ENCODE results near the gene TAAR9.
A peak's percentile ranks its signal among the peaks of the same experiment; 100 is the strongest.

TAAR9 gene

GRCh38 chr6:132537977-132538376 is at the start of gene TAAR9:
TAAR9 (plus strand) TSS chr6:132538277; CDS start chr6:132538290, 13 bp downstream.
- no peak within 1 kb of the TSS for H3K4me3 Mint-ChIP-seq
- no peak within 1 kb of the TSS for H3K27ac Mint-ChIP-seq
- no peaks in the 10 kb centered on the region for H3K4me1 Mint-ChIP-seq
- no peaks in the 10 kb centered on the region for H3K9me3 Mint-ChIP-seq
- H3K36me3 Mint-ChIP-seq: no peaks in the 10 kb centered on the region
- peaks cover 24% of the 10 kb centered on the region for H3K27me3 Mint-ChIP-seq

GRCh38 chr6:132489376-132489775 is 48.7 kb upstream of the TAAR9 start:
- no peaks in the 10 kb centered on the region for H3K27me3 Mint-ChIP-seq
- H3K36me3 Mint-ChIP-seq: peaks cover 12% of the 10 kb centered on the region
- no peak overlapping the region for H3K27ac Mint-ChIP-seq
- H3K4me1 Mint-ChIP-seq: peaks cover 20% of the 10 kb centered on the region
- H3K9me3 Mint-ChIP-seq: peaks cover 7% of the 10 kb centered on the region
- no peak overlapping the region for H3K4me3 Mint-ChIP-seq

- Mint-ChIP-seq H3K4me1 (peaks cover 26% of the 10 kb centered on the region), H3K36me3 (peaks cover 19% of the 10 kb centered on the region), H3K27me3 (no peaks in the 10 kb centered on the region), H3K27ac (no peak overlapping the region), H3K4me3 (no peak overlapping the region), H3K9me3 (peaks cover 11% of the 10 kb centered on the region)
These were observed 48.1 kb upstream of the TAAR9 start for GRCh38 chr6:132490024-132490423.

- H3K36me3 Mint-ChIP-seq: peaks cover 19% of the 10 kb centered on the region
- H3K4me3 Mint-ChIP-seq: no peak overlapping the region
- H3K27me3 Mint-ChIP-seq: no peaks in the 10 kb centered on the region
- H3K4me1 Mint-ChIP-seq: peaks cover 32% of the 10 kb centered on the region
- H3K27ac Mint-ChIP-seq: no peak overlapping the region
- H3K9me3 Mint-ChIP-seq: peaks cover 11% of the 10 kb centered on the region
These were observed 47.4 kb upstream of the TAAR9 start for GRCh38 chr6:132490478-132491204.

GRCh38 chr6:132491303-132491702 is 46.8 kb upstream of the TAAR9 start:
- no peak overlapping the region for H3K4me3 Mint-ChIP-seq
- H3K36me3 Mint-ChIP-seq: peaks cover 19% of the 10 kb centered on the region
- peaks cover 39% of the 10 kb centered on the region for H3K4me1 Mint-ChIP-seq
- peaks cover 11% of the 10 kb centered on the region for H3K9me3 Mint-ChIP-seq
- no peaks in the 10 kb centered on the region for H3K27me3 Mint-ChIP-seq
- no peak overlapping the region for H3K27ac Mint-ChIP-seq

GRCh38 chr6:132491881-132492280 is 46.2 kb upstream of the TAAR9 start:
- Mint-ChIP-seq H3K36me3 (peaks cover 19% of the 10 kb centered on the region), H3K27me3 (no peaks in the 10 kb centered on the region), H3K9me3 (peaks cover 11% of the 10 kb centered on the region), H3K4me1 (peaks cover 44% of the 10 kb centered on the region), H3K27ac (no peak overlapping the region), H3K4me3 (no peak overlapping the region)

GRCh38 chr6:132494954-132495353 is 43.1 kb upstream of the TAAR9 start:
- H3K27me3 Mint-ChIP-seq: no peaks in the 10 kb centered on the region
- peaks cover 11% of the 10 kb centered on the region for H3K9me3 Mint-ChIP-seq
- H3K27ac Mint-ChIP-seq: peak overlapping the region; percentile 10
- peaks cover 54% of the 10 kb centered on the region for H3K4me1 Mint-ChIP-seq
- H3K36me3 Mint-ChIP-seq: peaks cover 28% of the 10 kb centered on the region
- no peak overlapping the region for H3K4me3 Mint-ChIP-seq

- no peaks in the 10 kb centered on the region for H3K27me3 Mint-ChIP-seq
- peak overlapping the region; percentile 63 for H3K27ac Mint-ChIP-seq
- peaks cover 60% of the 10 kb centered on the region for H3K4me1 Mint-ChIP-seq
- H3K4me3 Mint-ChIP-seq: peak overlapping the region; percentile 28
- peaks cover 35% of the 10 kb centered on the region for H3K36me3 Mint-ChIP-seq
- peaks cover 11% of the 10 kb centered on the region for H3K9me3 Mint-ChIP-seq
These were observed 42.4 kb upstream of the TAAR9 start for GRCh38 chr6:132495604-132496079.

GRCh38 chr6:132496519-132497180 is 41.4 kb upstream of the TAAR9 start:
- no peak overlapping the region for H3K27ac Mint-ChIP-seq
- peaks cover 38% of the 10 kb centered on the region for H3K36me3 Mint-ChIP-seq
- no peaks in the 10 kb centered on the region for H3K27me3 Mint-ChIP-seq
- peaks cover 11% of the 10 kb centered on the region for H3K9me3 Mint-ChIP-seq
- peaks cover 64% of the 10 kb centered on the region for H3K4me1 Mint-ChIP-seq
- no peak overlapping the region for H3K4me3 Mint-ChIP-seq

GRCh38 chr6:132498638-132499037 is 39.4 kb upstream of the TAAR9 start:
- Mint-ChIP-seq H3K4me1 (peaks cover 61% of the 10 kb centered on the region), H3K27ac (peak overlapping the region; percentile 13), H3K36me3 (peaks cover 37% of the 10 kb centered on the region), H3K27me3 (no peaks in the 10 kb centered on the region), H3K9me3 (peaks cover 8% of the 10 kb centered on the region), H3K4me3 (no peak overlapping the region)

GRCh38 chr6:132499757-132500156 is 38.3 kb upstream of the TAAR9 start:
- Mint-ChIP-seq H3K27ac (no peak overlapping the region), H3K4me3 (no peak overlapping the region), H3K9me3 (peaks cover under 1% of the 10 kb centered on the region)

GRCh38 chr6:132504757-132505156 is 33.3 kb upstream of the TAAR9 start:
- no peak overlapping the region for H3K4me3 Mint-ChIP-seq
- no peaks in the 10 kb centered on the region for H3K9me3 Mint-ChIP-seq
- H3K27me3 Mint-ChIP-seq: no peaks in the 10 kb centered on the region
- peaks cover 53% of the 10 kb centered on the region for H3K4me1 Mint-ChIP-seq
- peaks cover 17% of the 10 kb centered on the region for H3K36me3 Mint-ChIP-seq
- no peak overlapping the region for H3K27ac Mint-ChIP-seq

More at GRCh38 chr6:132499757-132500156, 38.3 kb upstream of the TAAR9 start:
- Mint-ChIP-seq H3K36me3 (peaks cover 32% of the 10 kb centered on the region), H3K27me3 (no peaks in the 10 kb centered on the region), H3K4me1 (peaks cover 62% of the 10 kb centered on the region)

- Mint-ChIP-seq H3K9me3 (no peaks in the 10 kb centered on the region), H3K4me3 (no peak overlapping the region), H3K27ac (no peak overlapping the region), H3K36me3 (peaks cover 13% of the 10 kb centered on the region), H3K4me1 (peaks cover 49% of the 10 kb centered on the region), H3K27me3 (no peaks in the 10 kb centered on the region)
These were observed 32.9 kb upstream of the TAAR9 start for GRCh38 chr6:132505158-132505557.

- no peak overlapping the region for H3K4me3 Mint-ChIP-seq
- H3K36me3 Mint-ChIP-seq: peaks cover 6% of the 10 kb centered on the region
- H3K27ac Mint-ChIP-seq: no peak overlapping the region
- H3K27me3 Mint-ChIP-seq: no peaks in the 10 kb centered on the region
- H3K4me1 Mint-ChIP-seq: peaks cover 53% of the 10 kb centered on the region
- H3K9me3 Mint-ChIP-seq: no peaks in the 10 kb centered on the region
These were observed 31.6 kb upstream of the TAAR9 start for GRCh38 chr6:132506461-132506860.

GRCh38 chr6:132506869-132507808 is 30.9 kb upstream of the TAAR9 start:
- H3K27ac Mint-ChIP-seq: no peak overlapping the region
- no peaks in the 10 kb centered on the region for H3K9me3 Mint-ChIP-seq
- H3K4me3 Mint-ChIP-seq: no peak overlapping the region
- peaks cover 6% of the 10 kb centered on the region for H3K36me3 Mint-ChIP-seq
- no peaks in the 10 kb centered on the region for H3K27me3 Mint-ChIP-seq
- H3K4me1 Mint-ChIP-seq: peaks cover 56% of the 10 kb centered on the region

All from activated naive CD4-positive, alpha-beta T cell treated with anti-CD3 and anti-CD28 coated beads, Interleukin-2, amount 50 U/mL, for 24 hours (primary cell).